OCI-LY1 (cell line): ENCODE data around the gene ANKRD33B.

Experiments
- CTCF ChIP-seq: fragments of 200-600 bp; sonication (generic), shearing (Covaris generic); IDR thresholded peaks from 2 replicates; pipeline ENCODE4 v1.5.1; 2017; ENCODE audit warnings: mild to moderate bottlenecking, antibody characterized with exemption, low read length, moderate library complexity, mixed read lengths
- EZH2 ChIP-seq: fragments of 200-600 bp; sonication (generic), shearing (Covaris generic); IDR thresholded peaks from 2 replicates; pipeline ENCODE4 v1.8.0; 2017; ENCODE audit warnings: borderline replicate concordance, mixed run types, mild to moderate bottlenecking, antibody characterized with exemption, low read length, moderate library complexity, mixed read lengths

DNA sequence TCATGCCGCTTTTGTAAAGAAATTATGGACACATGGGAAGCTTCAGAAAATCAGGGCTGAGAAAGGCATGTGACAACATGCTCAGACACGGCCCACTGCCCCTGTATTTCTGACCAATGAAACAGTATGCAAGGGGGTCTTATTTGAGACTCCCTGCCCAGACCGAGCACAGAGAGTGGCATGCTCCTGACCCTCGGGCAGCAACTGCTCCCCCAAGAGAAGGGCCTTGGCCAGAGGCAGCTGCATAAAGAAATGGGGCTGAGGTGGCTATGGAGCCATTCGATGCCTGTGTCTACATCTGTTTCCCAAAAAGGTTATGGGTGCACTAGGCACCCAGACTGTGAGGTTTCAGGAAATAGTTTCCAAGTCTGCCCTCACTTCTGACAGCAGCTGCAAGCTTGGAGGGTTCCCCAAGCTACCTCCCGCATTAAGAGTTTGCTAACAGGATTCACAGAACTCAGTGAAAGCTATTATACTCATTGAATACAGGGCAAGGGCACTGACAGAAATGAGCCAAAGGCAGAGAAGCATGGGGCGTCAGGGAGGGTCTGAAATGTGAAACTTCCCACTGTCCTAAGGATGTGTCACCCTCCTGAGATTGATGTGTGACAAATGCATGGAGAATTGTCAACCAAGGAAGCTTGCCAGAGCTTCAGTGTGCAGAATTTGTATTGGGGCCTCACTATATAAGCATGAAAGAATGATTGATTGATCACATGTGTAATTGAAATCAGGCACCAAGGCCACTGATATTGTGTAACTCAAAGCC lies 102.8 kb downstream of the ANKRD33B start:
- TF ChIP-seq CTCF (no peak), EZH2 (no peak)
